T-cell (primary cell): ENCODE results near the gene UBR3. TPM values are rescaled to one million over a fixed set of nuclear protein-coding genes. Genes with fewer than 3 reads are reported as not detected.
"Not testable (repeated sequence)": the region's sequence is repeated elsewhere in the genome, so short reads cannot be mapped to it uniquely, and the experiment has no call there.

Source experiments
- ATAC-seq, 4 experiments: fragments of 200-7000 bp in 3 of 4; fragments of 150-1000 bp in 1 of 4; cut with Tn5 transposase; replicated peaks in 1 of 4; 1 replicate in 3 of 4; 2 replicates in 1 of 4; pipeline ENCODE4 v1.10.0; 2021; ENCODE audit warnings: moderate library complexity in 3 of 4, mild to moderate bottlenecking in 2 of 4, moderate number of reproducible peaks in 1 of 4
- CTCF ChIA-PET, 2 donors: fragments of 300-600 bp; sonication (Branson Sonifier 250); formaldehyde crosslinking; loops; one replicate each; lab custom pipeline; 2022; ENCODE audit warnings: antibody characterized with exemption in 2 of 2; lab: Charles Lee
- POLR2A ChIA-PET, 2 donors: fragments of 300-600 bp; sonication (Branson Sonifier 250); formaldehyde crosslinking; loops; one replicate each; lab custom pipeline; 2022; ENCODE audit warnings: antibody characterized with exemption in 2 of 2; lab: Charles Lee
- DNase-seq, 35 experiments: peaks; one replicate each; pipeline versions ENCODE4 v3.0.0 to v3.0.0-alpha.2; 2013 to 2023
- H3K27ac ChIP-seq: one replicate; pipeline ENCODE4 v1.5.1; 2013; ENCODE audit warnings: low read length
- H3K27me3 ChIP-seq, 2 experiments: replicated peaks in 1 of 2; 1 replicate in 1 of 2; 2 replicates in 1 of 2; pipeline versions ENCODE4 v1.6.1 to v1.7.0; 2013; ENCODE audit warnings: low read length in 1 of 2, mixed read lengths in 1 of 2; ENCODE audit not compliant: control insufficient read depth in 2 of 2, insufficient read depth in 2 of 2; ENCODE audit errors: extremely low read depth in 1 of 2
- H3K36me3 ChIP-seq, 2 donors: 1 replicate in 1 of 2; 2 replicates in 1 of 2; pipeline versions ENCODE4 v1.6.1 to v1.7.0; 2013; ENCODE audit warnings: low read length in 1 of 2; ENCODE audit not compliant: control insufficient read depth in 2 of 2, insufficient read depth in 1 of 2; ENCODE audit errors: extremely low read depth in 1 of 2
- H3K4me1 ChIP-seq, 2 experiments: 1 replicate in 1 of 2; 2 replicates in 1 of 2; pipeline versions ENCODE4 v1.6.1 to v1.7.0; 2013; ENCODE audit warnings: low read length in 2 of 2, mixed read lengths in 1 of 2; ENCODE audit not compliant: insufficient read depth in 2 of 2, control insufficient read depth in 1 of 2; ENCODE audit errors: extremely low read depth in 1 of 2
- H3K4me3 ChIP-seq, 2 donors: 1 replicate in 1 of 2; 2 replicates in 1 of 2; pipeline versions ENCODE4 v1.5.1 to v1.7.0; 2013; ENCODE audit warnings: mild to moderate bottlenecking in 2 of 2, low read length in 1 of 2, moderate library complexity in 1 of 2; ENCODE audit not compliant: control insufficient read depth in 1 of 2; ENCODE audit errors: extremely low read depth in 1 of 2
- H3K9me3 ChIP-seq: 2 replicates; pipeline ENCODE4 v1.7.0; 2013
- H3K27ac Mint-ChIP-seq, 2 donors: one replicate each; pipeline ENCODE4 v1.8.0; 2020 to 2021; ENCODE audit warnings: mild to moderate bottlenecking in 2 of 2, mixed read lengths in 2 of 2
- H3K27me3 Mint-ChIP-seq, 2 donors: one replicate each; pipeline ENCODE4 v1.8.0; 2021 to 2022; ENCODE audit warnings: mixed read lengths in 2 of 2
- H3K36me3 Mint-ChIP-seq: one replicate; pipeline ENCODE4 v1.8.0; 2021; ENCODE audit warnings: mixed read lengths
- H3K4me1 Mint-ChIP-seq, 3 donors: one replicate each; pipeline ENCODE4 v1.8.0; 2020 to 2022; ENCODE audit warnings: mixed read lengths in 3 of 3, mild to moderate bottlenecking in 1 of 3
- H3K4me3 Mint-ChIP-seq, 3 donors: one replicate each; pipeline ENCODE4 v1.8.0; 2020 to 2022; ENCODE audit warnings: mild to moderate bottlenecking in 3 of 3, mixed read lengths in 3 of 3, moderate library complexity in 3 of 3
- H3K9me3 Mint-ChIP-seq, 3 donors: one replicate each; pipeline ENCODE4 v1.8.0; 2020 to 2022; ENCODE audit warnings: mixed read lengths in 3 of 3
- WGBS: methylation state at CpG from one replicate; pipeline ENCODE4 v1.1.5; 2013; ENCODE audit warnings: missing lambda C conversion rate; ENCODE audit not compliant: insufficient coverage; 5-methylcytosine and 5-hydroxymethylcytosine counted together
- total RNA-seq, 35 experiments: library from RNA in 6 of 35; stranded (reverse) in 6 of 35; fragments of 120-200 nt in 1 of 35; gene quantifications; one replicate each; pipeline versions ENCODE4 v1.2.1 to v1.2.4 and lab custom pipeline; 2013 to 2026

UBR3 gene
- total RNA-seq, 5 donors from 2014 or later (not counting 1 experiment from before 2014, with no cell fraction given), result 28.6 to 49.9 (median 31.3) TPM

DNA sequence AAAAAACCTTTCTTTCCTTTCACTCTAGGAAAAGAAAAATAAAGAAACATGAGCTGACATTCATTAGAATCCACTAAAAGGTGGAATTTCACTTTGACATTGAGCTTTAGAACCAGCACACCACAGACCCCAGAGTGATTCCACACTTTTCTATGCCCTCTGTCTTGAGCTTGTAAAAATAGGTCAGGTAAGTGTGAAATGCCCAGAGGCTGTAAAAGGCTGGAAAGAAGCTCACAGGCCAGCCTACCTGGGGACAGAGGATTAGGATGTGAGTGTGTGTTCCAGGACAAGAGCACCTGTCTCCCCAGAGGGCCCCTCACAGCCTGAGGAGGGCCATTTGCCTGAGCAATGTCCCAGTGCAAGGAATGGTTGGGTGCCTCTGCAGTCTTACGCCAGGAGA, 294.4 kb downstream of the UBR3 start:
- Histone ChIP-seq H3K4me1 (peaks cover 0 to 8% of the 10 kb centered on the region in 2 experiments), H3K9me3 (no peaks in the 10 kb centered on the region), H3K4me3 (no peak overlapping the region), H3K36me3 (no peaks in the 10 kb centered on the region), H3K27me3 (peaks cover 0 to 12% of the 10 kb centered on the region in 2 experiments), H3K27ac (no peak overlapping the region)
- no peaks in the 10 kb centered on the region for H3K36me3 Mint-ChIP-seq
- POLR2A ChIA-PET, result no interaction called here
- no peak for DNase-seq
- peaks cover 6 to 13% of the 10 kb centered on the region in 2 donors for H3K27me3 Mint-ChIP-seq
- ATAC-seq, result no peak
- peaks cover 0 to 2% (median 0%) of the 10 kb centered on the region in 3 donors for H3K9me3 Mint-ChIP-seq
- H3K4me1 Mint-ChIP-seq, result no peaks in the 10 kb centered on the region
- CTCF ChIA-PET, result no interaction called here
- 83% methylated on average over 1 of the region's 1 CpG for WGBS
- H3K4me3 Mint-ChIP-seq, result no peak overlapping the region
- H3K27ac Mint-ChIP-seq, result no peak overlapping the region

DNA sequence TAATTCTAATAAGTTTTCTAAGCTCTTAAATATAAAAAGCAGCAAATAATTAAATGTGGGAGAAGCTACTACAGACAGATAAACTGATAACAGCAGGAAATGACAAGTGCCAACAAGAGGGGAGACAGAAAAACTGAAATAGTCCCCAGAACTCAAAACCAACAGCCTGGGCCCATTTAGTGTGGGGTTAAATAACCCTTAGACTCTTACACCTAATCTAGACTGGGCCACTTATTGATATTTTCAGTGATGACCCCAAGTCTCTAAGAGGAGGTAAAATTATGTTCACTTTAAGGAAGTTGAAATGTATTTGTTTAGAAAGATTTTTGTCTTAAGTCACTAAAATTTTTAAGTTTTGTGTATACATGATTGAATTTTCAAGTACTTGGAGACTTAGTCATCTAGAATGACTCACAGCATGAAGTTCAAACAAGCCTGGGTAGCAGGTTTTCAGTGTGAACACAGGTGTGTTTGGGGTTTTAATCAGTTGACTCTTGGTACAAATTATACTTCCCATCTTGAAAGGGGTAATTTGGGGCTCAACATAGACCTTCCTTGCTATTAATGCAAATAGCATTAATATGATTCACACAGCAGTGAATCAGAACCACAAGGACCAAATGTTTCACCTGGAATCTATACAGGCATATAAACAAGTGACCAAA, 295.8 kb downstream of the UBR3 start:
- H3K27me3 ChIP-seq, result peaks cover 0 to 12% of the 10 kb centered on the region in 2 experiments
- Mint-ChIP-seq H3K9me3 (peaks cover 0 to 7% (median 2%) of the 10 kb centered on the region in 3 donors), H3K4me1 (no peaks in the 10 kb centered on the region), H3K4me3 (no peak overlapping the region), H3K27me3 (peaks cover 13% of the 10 kb centered on the region in 2 donors), H3K27ac (no peak overlapping the region), H3K36me3 (no peaks in the 10 kb centered on the region)
- no peak overlapping the region for H3K27ac ChIP-seq
- no peaks in the 10 kb centered on the region for H3K9me3 ChIP-seq
- ATAC-seq, result no peak
- POLR2A ChIA-PET, result no interaction called here
- CTCF ChIA-PET, result no interaction called here
- DNase-seq, result no peak
- no peak overlapping the region for H3K4me3 ChIP-seq
- H3K4me1 ChIP-seq, result peaks cover 0 to 8% of the 10 kb centered on the region in 2 experiments
- no peaks in the 10 kb centered on the region for H3K36me3 ChIP-seq

DNA sequence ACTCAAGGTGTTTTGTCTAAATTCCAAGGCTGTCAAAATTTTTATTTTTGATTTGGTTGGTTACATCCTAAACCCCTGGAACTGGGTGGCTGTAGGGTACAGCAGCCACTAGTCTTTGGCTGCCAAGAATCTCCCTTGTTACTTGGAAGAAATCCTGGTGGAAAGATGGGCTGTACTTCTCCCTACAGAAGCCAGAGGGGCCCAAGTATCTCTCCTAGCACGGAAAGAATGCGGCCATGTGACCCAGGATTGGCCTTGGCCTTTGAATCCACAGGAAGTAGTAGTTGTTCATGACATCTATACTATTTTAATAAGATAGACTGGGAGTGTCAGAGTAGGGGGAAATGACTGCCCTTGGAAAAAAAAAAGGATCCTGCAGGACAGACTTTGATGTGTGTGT, 296.3 kb downstream of the UBR3 start:
- DNase-seq, result no peak
- H3K9me3 ChIP-seq, result no peaks in the 10 kb centered on the region
- Mint-ChIP-seq H3K27ac (no peak overlapping the region), H3K9me3 (peaks cover 0 to 8% (median 2%) of the 10 kb centered on the region in 3 donors), H3K4me3 (no peak overlapping the region), H3K4me1 (no peaks in the 10 kb centered on the region), H3K36me3 (no peaks in the 10 kb centered on the region), H3K27me3 (peaks cover 16% of the 10 kb centered on the region in 2 donors)
- ChIA-PET POLR2A (no interaction called here), CTCF (no interaction called here)
- H3K4me1 ChIP-seq, result peaks cover 0 to 8% of the 10 kb centered on the region in 2 experiments
- H3K36me3 ChIP-seq, result no peaks in the 10 kb centered on the region
- ATAC-seq, result no peak
- H3K4me3 ChIP-seq, result no peak overlapping the region
- H3K27me3 ChIP-seq, result peaks cover 0 to 12% of the 10 kb centered on the region in 2 experiments
- H3K27ac ChIP-seq, result no peak overlapping the region
- WGBS, result no CpG with 5 or more reads among the region's 2 CpGs

DNA sequence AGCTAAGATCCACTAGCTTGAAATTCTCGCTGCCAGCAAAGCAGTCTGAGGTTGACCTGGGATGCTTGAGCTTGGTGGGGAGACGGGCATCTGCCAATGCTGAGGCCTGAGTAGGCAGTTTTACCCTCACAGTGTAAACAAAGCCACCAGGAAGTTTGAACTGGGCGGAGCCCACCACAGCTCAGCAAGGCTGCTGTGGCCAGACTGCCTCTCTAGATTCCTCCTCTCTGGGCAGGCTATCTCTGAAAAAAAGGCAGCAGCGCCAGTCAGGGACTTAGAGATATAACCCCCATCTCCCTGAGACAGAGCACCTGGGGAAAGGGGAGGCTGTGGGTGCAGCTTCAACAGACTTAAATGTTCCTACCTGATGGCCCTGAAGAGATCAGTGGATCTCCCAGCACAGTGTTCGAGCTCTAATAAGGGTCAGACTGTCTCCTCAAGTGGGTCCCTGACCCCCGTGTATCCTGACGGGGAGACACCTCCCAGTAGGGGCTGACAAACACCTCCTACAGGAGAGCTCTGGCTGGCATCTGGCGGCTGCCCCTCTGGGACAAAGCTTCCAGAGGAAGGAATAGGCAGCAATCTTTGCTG, 299.0 kb downstream of the UBR3 start:
- H3K27me3 Mint-ChIP-seq, result peaks cover 20 to 25% of the 10 kb centered on the region in 2 donors
- peaks cover 0 to 15% (median 9%) of the 10 kb centered on the region in 3 donors for H3K9me3 Mint-ChIP-seq
- H3K4me3 Mint-ChIP-seq, CTCF ChIA-PET, H3K4me1 Mint-ChIP-seq, H3K27ac ChIP-seq, ATAC-seq, POLR2A ChIA-PET, H3K27ac Mint-ChIP-seq, H3K4me3 ChIP-seq, H3K36me3 ChIP-seq, H3K9me3 ChIP-seq, H3K4me1 ChIP-seq, DNase-seq, H3K36me3 Mint-ChIP-seq: not testable (repeated sequence)
- 70% methylated on average over 3 of the region's 8 CpGs for WGBS
- peaks cover 0 to 12% of the 10 kb centered on the region in 2 experiments for H3K27me3 ChIP-seq

Other genes starting within 250 kb of the UBR3 start
- 10 to 100 TPM; 63.6 to 78.2 (median 71.3) TPM for gene PPIG, start 243.1 kb upstream of the UBR3 start, total RNA-seq
- gene CFAP210, start 133.0 kb upstream of the UBR3 start, total RNA-seq, result under 1 TPM in 2 of 5 donors, not detected in 3; 0.35 to 0.96 TPM
- gene PHOSPHO2, start 133.0 kb upstream of the UBR3 start, total RNA-seq, result 1 to 10 TPM; 3.6 to 8.6 (median 6.1) TPM
- 1 to 10 TPM in 3 of 5 donors, under 1 TPM in 2; 0.55 to 1.3 (median 1.2) TPM for gene KLHL23, start 93.6 kb upstream of the UBR3 start, total RNA-seq
- gene SSB, start 28.6 kb upstream of the UBR3 start, total RNA-seq, result 100 to 1,000 TPM in 1 of 5 donors, 10 to 100 TPM in 4; 84.3 to 118 (median 91.0) TPM
- 10 to 100 TPM; 27.3 to 45.8 (median 41.0) TPM for gene METTL5, start 2.5 kb upstream of the UBR3 start, total RNA-seq